Transverse colon (tissue), 4 donors: ENCODE results near the gene PYCR2.

Experiments
- POLR2A ChIP-seq: fragments of 450-650 bp; IDR thresholded peaks from one replicate; pipeline ENCODE4 v1.6.1; 2016; ENCODE audit warnings: antibody characterized with exemption, mild to moderate bottlenecking, moderate library complexity
- POLR2AphosphoS5 ChIP-seq, 3 donors: sonication (generic); formaldehyde crosslinking; IDR thresholded peaks; one replicate each; pipeline ENCODE4 v1.6.1; 2016; ENCODE audit warnings: antibody characterized with exemption in 3 of 3
- TF ChIP-seq, protein P1 (sequence below), 5 experiments: fragments of 200-600 bp in 3 of 5; fragments of 450-650 bp in 2 of 5; sonication (generic) in 3 of 5; IDR thresholded peaks; 1 replicate in 2 of 5; 2 replicates in 3 of 5; pipeline ENCODE4 v1.5.1; 2016 to 2017; ENCODE audit warnings: antibody characterized with exemption in 5 of 5, inconsistent platforms in 3 of 5, mild to moderate bottlenecking in 2 of 5, moderate library complexity in 1 of 5

GRCh38 chr1:225965231-225965630, 41.2 kb upstream of the PYCR2 start:
- no peak for TF ChIP-seq POLR2A
- TF ChIP-seq, protein P1, sequence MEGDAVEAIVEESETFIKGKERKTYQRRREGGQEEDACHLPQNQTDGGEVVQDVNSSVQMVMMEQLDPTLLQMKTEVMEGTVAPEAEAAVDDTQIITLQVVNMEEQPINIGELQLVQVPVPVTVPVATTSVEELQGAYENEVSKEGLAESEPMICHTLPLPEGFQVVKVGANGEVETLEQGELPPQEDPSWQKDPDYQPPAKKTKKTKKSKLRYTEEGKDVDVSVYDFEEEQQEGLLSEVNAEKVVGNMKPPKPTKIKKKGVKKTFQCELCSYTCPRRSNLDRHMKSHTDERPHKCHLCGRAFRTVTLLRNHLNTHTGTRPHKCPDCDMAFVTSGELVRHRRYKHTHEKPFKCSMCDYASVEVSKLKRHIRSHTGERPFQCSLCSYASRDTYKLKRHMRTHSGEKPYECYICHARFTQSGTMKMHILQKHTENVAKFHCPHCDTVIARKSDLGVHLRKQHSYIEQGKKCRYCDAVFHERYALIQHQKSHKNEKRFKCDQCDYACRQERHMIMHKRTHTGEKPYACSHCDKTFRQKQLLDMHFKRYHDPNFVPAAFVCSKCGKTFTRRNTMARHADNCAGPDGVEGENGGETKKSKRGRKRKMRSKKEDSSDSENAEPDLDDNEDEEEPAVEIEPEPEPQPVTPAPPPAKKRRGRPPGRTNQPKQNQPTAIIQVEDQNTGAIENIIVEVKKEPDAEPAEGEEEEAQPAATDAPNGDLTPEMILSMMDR (IDR thresholded peaks at IDR 0.05), result no peak
- TF ChIP-seq POLR2AphosphoS5 (IDR thresholded peaks at IDR 0.05), result no peak
